Lower leg skin (tissue), 4 donors: ENCODE results near the gene SCLY. TPM values are rescaled to one million over a fixed set of nuclear protein-coding genes. Genes with fewer than 3 reads are reported as not detected.

Source experiments
- DNase-seq, 2 donors: peaks; one replicate each; pipeline ENCODE4 v3.0.0-alpha.2; 2019; ENCODE audit warnings: low spot score in 2 of 2
- H3K4me3 ChIP-seq: fragments of 200-600 bp; sonication (generic); 2 replicates; pipeline ENCODE4 v1.5.1; 2017; ENCODE audit warnings: mild to moderate bottlenecking, low read depth; ENCODE audit not compliant: poor library complexity, severe bottlenecking
- POLR2A ChIP-seq, 2 donors: fragments of 450-650 bp; IDR thresholded peaks; one replicate each; pipeline ENCODE4 v1.6.1; 2016 to 2017; ENCODE audit warnings: antibody characterized with exemption in 2 of 2, mild to moderate bottlenecking in 1 of 2, moderate library complexity in 1 of 2
- WGBS, 2 donors: methylation state at CpG; one replicate each; pipeline ENCODE4 v1.1.5; 2018; 5-methylcytosine and 5-hydroxymethylcytosine counted together
- intact Hi-C: fragments of 100-400 bp; cut with DNase I; formaldehyde crosslinking; loops from one replicate; pipeline ENCODE4 v1.15.0; 2023; ENCODE audit warnings: low total_unique reads
- total RNA-seq, 4 donors: library from RNA; depleted of rRNA; stranded (reverse); fragments of >200 nt; gene quantifications; one replicate each; pipeline ENCODE4 v1.1.0, GENCODE V29; 2016
- TF ChIP-seq, protein P1 (sequence below), 3 donors: fragments of 450-650 bp; IDR thresholded peaks; one replicate each; pipeline ENCODE4 v1.5.1; 2016; ENCODE audit warnings: antibody characterized with exemption in 3 of 3, mild to moderate bottlenecking in 3 of 3, moderate library complexity in 2 of 3

The SCLY gene
- total RNA-seq, 4 donors from 2014 or later = 2.4 to 12.1 (median 8.2) TPM

DNA sequence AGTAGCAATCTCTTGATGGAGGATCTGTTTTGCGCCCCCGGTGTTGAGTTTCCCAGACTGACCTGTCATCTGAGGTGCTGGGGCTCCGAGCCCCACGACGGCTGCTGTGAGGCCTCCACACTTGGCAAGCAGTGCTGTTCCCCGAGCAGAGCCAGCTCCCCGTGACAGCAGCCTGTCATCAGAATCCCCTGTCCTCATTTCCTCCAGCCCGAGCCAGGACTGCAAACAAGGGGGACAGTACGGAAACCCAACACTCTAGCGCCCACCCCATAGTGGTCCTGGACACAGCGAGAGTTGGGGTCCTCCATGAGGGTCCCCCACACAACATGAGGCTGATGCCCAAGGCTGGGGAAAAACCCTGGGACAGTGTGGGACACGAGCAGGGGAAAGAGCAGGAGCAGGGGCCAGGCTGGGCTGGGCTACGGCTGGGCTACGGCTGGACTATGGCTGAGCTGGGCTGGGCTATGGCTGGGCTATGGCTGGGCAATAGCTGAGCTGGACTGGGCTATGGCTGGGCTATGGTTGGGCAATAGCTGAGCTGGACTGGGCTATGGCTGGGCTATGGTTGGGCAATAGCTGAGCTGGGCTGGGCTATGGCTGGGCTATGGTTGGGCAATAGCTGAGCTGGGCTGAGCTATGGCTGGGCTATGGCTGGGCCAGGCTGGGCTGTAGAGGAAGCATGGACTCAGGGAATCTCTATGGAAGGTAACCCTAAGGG, 76.2 kb downstream of the SCLY start:
- no peak overlapping the region for H3K4me3 ChIP-seq
- 64 to 71% methylated on average over 14 of the region's 14 CpGs for WGBS, 2 donors
- no peak for DNase-seq
- TF ChIP-seq, protein P1, sequence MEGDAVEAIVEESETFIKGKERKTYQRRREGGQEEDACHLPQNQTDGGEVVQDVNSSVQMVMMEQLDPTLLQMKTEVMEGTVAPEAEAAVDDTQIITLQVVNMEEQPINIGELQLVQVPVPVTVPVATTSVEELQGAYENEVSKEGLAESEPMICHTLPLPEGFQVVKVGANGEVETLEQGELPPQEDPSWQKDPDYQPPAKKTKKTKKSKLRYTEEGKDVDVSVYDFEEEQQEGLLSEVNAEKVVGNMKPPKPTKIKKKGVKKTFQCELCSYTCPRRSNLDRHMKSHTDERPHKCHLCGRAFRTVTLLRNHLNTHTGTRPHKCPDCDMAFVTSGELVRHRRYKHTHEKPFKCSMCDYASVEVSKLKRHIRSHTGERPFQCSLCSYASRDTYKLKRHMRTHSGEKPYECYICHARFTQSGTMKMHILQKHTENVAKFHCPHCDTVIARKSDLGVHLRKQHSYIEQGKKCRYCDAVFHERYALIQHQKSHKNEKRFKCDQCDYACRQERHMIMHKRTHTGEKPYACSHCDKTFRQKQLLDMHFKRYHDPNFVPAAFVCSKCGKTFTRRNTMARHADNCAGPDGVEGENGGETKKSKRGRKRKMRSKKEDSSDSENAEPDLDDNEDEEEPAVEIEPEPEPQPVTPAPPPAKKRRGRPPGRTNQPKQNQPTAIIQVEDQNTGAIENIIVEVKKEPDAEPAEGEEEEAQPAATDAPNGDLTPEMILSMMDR (IDR thresholded peaks at IDR 0.05) = no peak
- no peak for TF ChIP-seq POLR2A (IDR thresholded peaks at IDR 0.05)
- intact Hi-C loops = no loop called here

DNA sequence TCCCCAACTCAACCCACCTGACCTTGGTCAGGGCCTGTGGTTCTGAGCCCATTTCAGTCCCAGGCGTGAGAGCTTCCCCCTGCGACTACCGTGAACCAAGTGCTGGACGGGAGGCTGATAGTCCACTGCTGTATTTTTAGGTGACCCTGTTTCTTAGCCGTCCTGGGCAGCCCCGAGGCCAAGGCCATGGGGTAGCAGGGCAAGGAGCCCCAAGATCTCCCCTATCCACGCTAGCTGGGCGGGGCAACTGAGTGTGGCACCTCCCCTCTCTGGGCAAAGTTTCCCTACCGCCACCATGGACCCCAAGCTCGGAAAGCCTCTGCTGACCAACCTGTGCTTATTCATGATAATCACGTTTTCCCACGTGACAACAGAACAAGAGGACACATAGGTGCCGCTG, 77.1 kb downstream of the SCLY start:
- DNase-seq = no peak
- intact Hi-C loops = no loop called here
- 86 to 94% methylated on average over 13 of the region's 13 CpGs for WGBS, 2 donors
- TF ChIP-seq, protein P1 (IDR thresholded peaks at IDR 0.05) = no peak
- no peak for TF ChIP-seq POLR2A (IDR thresholded peaks at IDR 0.05)
- no peak overlapping the region for H3K4me3 ChIP-seq

DNA sequence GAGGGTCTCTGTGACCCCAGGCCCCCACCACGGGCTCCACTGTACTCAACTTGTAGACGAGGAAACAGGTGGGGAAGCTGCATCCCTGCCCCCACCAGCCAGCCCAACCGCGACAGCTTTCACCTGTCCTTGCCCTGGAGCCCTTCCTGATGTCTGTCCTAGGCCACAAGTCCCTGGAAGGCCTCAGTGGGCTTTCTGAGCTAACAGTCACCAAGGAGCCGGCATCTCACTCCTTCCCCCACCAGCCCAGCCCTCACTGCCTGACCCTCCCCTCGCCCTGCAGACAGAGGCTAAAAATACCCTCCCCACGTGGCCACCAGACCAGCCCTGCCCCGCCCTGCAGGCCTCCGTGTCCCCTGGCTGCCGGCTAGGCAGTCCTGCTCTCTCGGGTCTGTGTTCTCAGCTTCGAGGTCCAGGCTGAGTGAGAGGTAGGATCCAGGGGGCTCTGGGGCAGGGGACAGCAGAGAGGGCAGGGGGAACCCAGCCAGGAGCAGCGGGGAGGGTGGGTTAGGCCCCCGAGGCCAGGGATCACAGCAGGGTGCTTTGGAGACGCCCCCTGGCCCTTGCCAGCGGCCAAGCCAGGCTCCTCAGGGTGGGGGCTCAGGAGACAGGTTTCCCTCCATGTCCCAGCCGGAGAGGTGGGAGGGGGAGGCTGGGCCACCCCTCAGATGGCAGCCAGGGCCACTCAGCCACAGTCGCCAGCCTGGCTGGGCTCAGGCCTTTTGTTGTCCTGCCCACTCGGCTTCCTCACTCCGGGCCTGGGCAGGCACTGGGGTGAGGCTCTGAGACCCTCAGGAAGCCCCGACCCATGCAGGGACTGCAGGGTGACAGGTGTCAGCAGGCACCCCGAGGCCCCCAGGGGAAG, 77.8 kb downstream of the SCLY start, which contains the start of gene KLHL30:
TSS of gene KLHL30 (plus strand) at position 338 of the 865 bp plus-strand sequence. CDS start 2,087 bp downstream, outside the sequence.
- intact Hi-C loops = no loop called here
- 62 to 64% methylated on average over 19 to 21 of the region's 22 CpGs for WGBS, 2 donors
- TF ChIP-seq POLR2A (IDR thresholded peaks at IDR 0.05) = no peak
- TF ChIP-seq, protein P1 (IDR thresholded peaks at IDR 0.05) = no peak
- DNase-seq = no peak
- H3K4me3 ChIP-seq = no peak within 1 kb of the TSS

DNA sequence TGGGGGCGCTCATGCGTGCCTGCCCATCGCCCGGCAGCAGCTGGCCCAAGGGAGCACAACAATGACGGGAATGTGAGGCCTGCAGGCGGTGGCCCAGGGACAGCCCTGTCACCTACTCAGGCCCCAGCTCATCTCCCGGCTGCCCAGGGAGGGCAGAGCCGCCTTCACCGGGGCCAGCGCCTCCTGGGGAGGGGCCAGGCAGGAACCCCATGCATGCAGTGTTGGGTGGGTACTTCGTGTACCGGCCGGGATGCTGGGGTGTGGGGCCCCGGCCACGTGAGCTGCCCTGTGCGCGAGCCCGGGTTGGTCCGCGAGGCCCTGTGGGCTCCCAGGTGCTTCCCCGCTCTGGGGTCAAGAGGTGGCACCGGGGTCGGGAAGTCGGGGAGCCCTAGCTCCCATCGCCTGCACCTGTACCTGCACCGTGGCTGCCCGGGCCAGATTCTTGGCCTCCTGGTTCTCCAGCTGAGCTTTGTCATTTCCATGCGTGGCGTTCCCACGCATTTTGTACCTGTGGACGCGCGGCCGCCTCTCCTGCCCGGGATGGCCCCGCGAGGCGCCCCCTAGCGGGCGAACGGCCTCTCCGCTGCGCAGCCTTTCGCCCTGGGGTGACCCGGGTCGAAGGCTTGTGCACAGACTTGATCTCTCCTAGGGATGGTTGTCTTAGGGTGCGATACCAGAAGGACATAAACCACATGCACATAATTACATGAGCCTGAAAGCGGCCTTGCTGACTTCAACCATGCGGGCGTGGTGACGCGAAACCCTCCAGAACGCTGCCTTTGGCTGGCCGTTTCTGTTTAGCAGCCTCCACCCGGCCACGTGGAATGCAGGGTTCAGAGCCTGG, 78.6 kb downstream of the SCLY start:
- intact Hi-C loops = no loop called here
- no peak for DNase-seq
- no peak overlapping the region for H3K4me3 ChIP-seq
- 56 to 65% methylated on average over 48 to 54 of the region's 56 CpGs for WGBS, 2 donors
- TF ChIP-seq, protein P1 (IDR thresholded peaks at IDR 0.05) = no peak
- no peak for TF ChIP-seq POLR2A (IDR thresholded peaks at IDR 0.05)

DNA sequence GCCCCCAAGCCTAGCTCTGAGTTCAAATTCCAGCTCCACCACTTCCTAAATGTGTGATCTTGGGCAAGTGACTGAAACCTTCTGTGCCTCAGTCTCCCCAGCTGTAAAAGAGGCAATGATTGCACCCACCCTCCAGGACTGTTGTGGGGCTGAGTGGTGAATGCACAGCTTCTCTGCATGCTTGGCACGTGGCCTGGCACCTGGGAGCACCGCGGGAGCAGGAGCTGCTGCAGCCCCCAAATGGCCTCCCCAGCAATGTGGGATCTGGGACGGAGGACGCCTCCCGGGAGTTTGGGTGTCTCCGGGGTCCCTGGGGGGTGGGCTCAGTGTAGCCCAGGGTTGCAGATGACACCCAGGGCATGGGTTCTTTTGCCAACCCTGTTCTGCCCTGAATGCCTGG, 79.2 kb downstream of the SCLY start:
- intact Hi-C loops = no loop called here
- no peak overlapping the region for H3K4me3 ChIP-seq
- no peak for DNase-seq
- 80 to 85% methylated on average over 2 to 7 of the region's 7 CpGs for WGBS, 2 donors
- TF ChIP-seq POLR2A (IDR thresholded peaks at IDR 0.05) = no peak
- TF ChIP-seq, protein P1 (IDR thresholded peaks at IDR 0.05) = no peak
